ENCODE measurements around the gene NAV3.

DNA sequence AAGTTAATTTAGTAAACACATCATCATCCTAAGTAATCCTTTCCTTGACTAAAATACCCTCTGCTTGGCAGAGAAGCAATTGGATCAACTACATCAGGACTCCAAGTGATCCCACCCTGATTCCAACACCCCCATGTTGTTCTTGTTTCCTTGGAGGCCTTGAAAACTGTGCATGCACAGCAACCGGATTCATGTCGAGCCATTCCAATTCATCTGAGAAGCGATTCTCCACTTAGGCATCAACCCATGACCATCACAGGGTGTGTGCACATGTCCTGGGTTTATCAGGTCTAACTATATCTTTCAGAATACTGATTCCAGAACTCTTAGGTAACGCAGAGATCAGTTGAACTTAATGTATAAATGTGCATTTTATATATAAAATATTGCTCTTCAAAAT lies 163.0 kb downstream of the NAV3 start:
- TF ChIP-seq, protein P1, sequence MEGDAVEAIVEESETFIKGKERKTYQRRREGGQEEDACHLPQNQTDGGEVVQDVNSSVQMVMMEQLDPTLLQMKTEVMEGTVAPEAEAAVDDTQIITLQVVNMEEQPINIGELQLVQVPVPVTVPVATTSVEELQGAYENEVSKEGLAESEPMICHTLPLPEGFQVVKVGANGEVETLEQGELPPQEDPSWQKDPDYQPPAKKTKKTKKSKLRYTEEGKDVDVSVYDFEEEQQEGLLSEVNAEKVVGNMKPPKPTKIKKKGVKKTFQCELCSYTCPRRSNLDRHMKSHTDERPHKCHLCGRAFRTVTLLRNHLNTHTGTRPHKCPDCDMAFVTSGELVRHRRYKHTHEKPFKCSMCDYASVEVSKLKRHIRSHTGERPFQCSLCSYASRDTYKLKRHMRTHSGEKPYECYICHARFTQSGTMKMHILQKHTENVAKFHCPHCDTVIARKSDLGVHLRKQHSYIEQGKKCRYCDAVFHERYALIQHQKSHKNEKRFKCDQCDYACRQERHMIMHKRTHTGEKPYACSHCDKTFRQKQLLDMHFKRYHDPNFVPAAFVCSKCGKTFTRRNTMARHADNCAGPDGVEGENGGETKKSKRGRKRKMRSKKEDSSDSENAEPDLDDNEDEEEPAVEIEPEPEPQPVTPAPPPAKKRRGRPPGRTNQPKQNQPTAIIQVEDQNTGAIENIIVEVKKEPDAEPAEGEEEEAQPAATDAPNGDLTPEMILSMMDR (IDR thresholded peaks at IDR 0.05; ENCODE audit: low read depth, low read length, poor library complexity, severe bottlenecking): no peak
- no peak for TF ChIP-seq EZH2phosphoT487 (IDR thresholded peaks at IDR 0.05; ENCODE audit: borderline replicate concordance, low read length)
